Pons (tissue), 1 donor: ENCODE results near the gene ESYT1.

Experiments used
- DNase-seq: peaks from one replicate; pipeline ENCODE4 v3.0.0-alpha.2; 2016; ENCODE audit warnings: low spot score

Gene ESYT1

DNA sequence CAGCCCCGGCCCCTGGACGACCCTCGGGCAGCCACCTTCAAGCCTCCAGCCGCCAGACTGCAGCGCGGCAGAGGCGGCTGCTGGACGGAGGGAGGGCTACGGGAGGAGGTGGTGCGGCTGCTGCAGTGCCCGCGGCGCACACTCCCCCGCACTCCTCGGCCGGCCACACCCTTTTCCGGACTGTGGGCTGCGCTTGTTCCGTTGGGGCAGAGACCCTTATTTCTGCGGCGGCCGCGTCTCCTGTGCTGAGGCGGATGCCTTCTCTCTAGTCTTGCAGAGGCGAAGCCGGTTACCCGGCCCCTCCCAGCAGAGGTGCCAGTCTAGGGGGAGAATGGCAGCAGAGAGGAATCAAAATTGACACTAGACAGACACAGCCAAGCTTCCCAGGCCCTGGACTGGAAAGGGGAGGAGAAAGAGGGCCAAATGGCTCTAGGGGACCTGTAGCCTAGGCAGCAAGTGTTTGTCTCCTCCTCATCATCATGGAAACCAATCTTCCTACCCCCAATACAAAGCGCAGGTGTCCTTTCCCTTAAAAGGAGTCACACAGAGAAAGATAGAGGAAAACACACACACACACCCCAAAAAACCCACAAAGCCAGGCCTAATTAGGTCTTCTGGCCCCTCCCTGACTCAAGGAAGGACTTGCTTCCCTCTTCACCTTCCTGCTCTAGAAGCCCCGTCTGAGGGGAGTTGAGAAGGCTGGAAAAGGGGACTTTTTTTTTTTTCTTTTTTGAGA is 1.3 kb downstream of the ESYT1 start:
- DNase-seq, result no peak

DNA sequence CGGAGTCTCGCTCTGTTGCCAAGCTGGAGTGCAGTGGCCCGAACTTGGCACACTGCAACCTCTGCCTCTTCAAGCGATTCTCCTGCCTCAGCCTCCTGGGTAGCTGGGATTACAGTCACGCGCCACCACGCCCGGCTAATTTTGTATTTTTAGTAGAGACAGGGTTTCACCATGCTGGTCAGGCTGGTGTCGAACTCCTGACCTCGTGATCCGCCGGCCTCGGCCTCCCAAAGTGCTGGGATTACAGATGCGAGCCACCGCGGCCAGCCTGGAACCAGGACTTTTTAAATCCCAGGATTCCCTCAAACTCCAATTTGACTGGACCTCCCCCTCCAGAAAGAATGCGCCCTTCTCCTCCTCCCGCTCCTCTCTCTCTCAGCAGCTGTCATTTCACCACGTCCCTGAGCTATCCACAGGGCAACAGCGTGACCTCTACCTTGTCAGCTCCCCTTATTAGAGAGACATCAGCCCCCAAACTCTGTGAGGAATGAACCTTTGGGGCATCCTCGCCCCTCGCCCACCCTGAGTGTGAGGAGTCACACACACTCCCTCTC is 2.0 kb downstream of the ESYT1 start:
- no peak for DNase-seq

DNA sequence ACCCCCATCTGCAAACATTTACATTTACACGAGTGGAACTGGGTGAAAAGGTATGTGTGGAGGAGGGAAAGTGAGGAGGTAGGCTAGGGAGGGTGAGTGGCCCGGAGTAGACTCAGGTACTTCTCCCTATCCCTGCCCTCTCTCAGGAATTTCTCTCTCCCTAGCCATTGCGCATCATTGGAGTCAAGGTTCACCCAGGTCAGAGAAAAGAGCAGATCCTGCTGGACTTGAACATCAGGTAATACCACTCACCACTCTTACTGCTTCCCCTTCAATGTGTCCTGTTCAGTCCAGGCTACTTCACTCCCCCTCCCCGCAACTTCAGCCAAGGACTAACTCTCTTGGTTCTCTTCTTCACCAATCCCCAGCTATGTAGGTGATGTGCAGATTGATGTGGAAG is 2.8 kb downstream of the ESYT1 start:
- DNase-seq, result no peak

DNA sequence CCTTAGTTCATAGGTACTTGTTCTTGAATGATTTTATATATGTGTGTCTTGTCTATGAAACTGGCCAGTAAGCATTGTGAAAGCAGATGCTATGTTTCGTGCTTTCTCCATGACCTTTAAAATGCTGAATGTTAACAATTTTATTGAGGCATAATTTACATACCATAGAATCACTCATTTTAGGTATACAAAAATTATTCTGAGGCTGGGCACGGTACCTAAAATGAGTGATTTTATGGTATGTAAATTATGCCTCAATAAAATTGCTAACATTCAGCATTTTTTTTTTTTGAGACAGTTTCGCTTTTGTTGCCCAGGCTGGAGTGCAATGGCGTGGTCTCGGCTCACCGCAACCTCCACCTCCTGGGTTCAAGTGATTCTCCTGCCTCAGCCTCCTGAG is 6.8 kb downstream of the ESYT1 start:
- DNase-seq, result no peak

DNA sequence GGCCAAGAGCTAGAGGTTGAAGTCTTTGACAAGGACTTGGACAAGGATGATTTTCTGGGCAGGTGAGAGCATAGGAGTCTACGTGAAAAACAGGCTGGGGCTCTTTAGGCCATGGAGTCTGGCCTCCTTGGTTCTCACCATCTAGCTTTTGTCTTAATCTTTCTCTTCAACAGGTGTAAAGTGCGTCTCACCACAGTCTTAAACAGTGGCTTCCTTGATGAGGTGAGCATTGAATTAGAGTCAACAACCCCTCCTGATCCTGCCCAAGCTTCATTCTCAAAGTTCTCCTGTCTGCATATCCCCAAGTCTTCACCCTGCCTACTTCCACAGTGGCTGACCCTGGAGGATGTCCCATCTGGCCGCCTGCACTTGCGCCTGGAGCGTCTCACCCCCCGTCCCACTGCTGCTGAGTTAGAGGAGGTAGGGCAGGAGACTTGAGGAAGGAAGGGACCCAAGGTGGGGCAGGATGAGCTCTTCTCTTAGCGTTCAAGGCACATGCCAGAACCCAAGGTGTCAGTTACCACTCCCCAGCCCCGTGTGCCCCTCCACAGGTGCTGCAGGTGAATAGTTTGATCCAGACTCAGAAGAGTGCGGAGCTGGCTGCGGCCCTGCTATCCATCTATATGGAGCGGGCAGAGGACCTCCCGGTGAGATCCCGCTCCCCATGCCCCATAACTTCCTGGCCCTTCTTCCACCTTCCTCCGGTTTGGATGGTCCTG is 9.9 kb downstream of the ESYT1 start:
- DNase-seq, result no peak

GRCh38 chr12:56141946-56142784 is 14.1 kb downstream of the ESYT1 start:
- DNase-seq, result no peak

- no peak for DNase-seq
Measured at GRCh38 chr12:56143217-56143616, 15.2 kb downstream of the ESYT1 start.

GRCh38 chr12:56143870-56144269 is 15.8 kb downstream of the ESYT1 start:
- DNase-seq, result no peak

DNA sequence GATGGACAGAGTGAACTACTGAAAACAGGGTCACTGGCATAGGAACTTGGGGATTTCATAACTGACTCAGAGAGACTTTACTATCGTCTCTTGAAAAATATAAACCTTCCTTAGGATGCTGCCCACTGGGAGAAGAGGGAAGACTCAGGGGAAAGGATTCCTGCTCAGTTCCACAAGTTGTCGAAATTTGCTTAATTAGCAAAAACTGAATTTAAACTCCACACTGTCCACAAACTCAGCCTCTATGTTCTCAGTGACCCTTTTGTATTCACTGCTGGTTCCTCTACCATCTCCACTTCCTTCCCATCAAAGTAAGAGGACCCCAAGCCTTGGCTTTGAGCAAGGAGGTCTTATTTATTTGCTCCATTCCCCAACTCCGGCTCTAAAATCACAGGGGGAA is 17.1 kb downstream of the ESYT1 start:
- DNase-seq, result no peak

DNA sequence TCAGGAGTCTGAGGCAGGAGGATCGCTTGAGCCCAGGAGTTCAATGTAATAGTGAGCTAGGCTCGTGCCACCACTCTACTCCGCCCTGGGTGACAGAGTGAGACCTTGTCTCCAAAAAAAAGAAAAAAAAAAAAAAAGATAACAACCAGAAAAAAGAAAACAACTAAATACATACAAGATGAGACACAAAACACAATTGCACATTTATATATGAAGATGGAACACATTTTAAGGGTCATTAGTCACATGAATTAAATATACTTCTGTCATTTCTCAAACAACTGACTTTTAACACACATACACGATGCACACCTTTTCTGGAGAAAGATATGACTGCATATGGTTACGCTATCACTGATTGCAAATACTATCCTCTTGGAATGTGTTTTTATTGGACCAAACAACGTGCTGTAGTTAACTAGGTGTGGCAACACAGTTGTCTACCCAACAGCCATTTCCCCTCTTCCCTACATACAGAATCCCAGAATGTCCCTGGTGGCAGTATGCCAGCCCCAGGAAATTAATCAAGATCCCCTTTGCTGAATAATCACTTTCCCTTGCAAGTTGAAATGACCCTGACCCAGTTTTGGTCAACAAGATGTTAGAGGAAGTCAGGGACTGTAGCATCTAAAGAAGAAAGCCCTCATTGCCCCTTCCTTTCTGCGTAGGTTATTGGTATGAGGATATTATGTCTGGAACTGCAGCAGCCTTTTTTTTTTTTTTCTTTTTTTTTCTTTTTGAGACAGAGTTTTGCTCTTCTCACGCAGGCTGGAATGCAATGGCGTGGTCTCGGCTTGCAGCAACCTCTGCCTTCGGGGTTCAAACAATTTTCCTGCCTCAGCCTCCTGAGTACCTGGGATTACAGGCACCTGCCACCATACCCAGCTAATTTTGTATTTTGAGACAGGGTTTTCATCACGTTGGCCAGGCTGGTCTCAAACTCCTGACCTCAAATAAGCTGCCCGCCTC is 18.7 kb downstream of the ESYT1 start:
- no peak for DNase-seq

DNA sequence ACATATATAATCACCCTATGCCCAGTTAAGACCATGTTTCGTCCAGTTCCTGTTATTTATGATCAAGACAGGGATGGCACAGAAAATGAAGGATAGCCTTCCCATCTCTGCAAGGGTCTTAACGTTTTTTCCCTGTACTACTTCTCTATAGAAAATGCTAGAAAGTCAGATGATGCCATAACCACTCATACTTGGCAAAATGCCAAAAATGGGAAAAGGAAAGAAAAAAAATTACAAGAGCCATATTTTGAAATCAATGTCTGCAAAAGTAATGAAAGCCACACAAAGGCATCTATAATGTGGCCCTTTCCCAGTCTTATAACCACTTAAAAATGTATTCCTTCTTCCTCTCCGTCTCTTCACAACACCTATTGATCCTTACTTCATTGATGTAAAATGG is 22.5 kb downstream of the ESYT1 start:
- DNase-seq, result no peak

- no peak for DNase-seq
Measured at GRCh38 chr12:56151672-56152131, 23.6 kb downstream of the ESYT1 start.

- DNase-seq, result peak; percentile 82
Measured at GRCh38 chr12:56152132-56152755, 24.2 kb downstream of the ESYT1 start, which contains the start of gene MYL6B. Gene MYL6B (plus strand): TSS chr12:56152587. CDS start chr12:56153919, 1,332 bp downstream.

DNA sequence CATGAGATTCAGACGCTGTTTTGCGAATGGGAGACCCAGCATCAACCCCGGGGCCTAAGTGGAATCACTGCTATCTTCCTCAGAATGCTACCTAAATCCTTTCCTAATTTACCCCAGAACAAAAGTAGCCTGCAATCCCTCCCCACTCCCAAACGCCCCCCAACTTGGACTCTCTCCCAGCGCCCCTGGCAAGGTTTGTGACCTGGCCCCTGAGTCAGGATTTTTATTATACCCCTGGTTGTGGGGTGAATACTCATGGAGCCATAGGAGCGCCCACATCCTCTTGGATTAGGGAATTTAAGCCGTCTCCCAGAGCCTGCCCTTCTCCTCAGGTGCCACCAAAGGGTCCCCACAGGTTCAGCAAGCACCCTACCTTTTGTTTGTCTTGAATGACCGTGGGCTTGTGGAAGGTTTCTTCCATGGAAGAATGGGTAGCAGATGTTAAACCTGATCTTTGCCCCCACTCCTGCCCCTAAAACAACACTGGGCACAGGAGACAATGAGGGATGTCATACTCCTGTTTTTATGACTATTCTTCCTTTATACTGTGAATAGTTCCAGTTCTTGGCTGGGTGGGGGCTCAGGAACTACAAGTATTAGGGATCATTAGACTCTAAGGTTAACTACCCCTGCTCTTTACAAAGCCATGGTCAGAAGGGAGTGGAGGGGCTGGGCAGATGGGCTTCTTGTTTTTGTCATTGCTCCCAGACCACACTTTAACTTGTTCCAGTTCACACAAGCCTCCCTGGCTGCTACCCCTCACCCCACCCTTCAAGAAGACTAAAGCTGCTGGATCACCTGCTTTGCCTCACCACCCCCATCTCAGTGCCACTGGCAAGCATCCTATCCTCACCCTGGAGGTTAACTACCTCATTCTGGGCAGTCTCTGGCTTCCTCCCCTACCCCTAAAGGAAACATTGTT is 24.9 kb downstream of the ESYT1 start:
- DNase-seq, result no peak

DNA sequence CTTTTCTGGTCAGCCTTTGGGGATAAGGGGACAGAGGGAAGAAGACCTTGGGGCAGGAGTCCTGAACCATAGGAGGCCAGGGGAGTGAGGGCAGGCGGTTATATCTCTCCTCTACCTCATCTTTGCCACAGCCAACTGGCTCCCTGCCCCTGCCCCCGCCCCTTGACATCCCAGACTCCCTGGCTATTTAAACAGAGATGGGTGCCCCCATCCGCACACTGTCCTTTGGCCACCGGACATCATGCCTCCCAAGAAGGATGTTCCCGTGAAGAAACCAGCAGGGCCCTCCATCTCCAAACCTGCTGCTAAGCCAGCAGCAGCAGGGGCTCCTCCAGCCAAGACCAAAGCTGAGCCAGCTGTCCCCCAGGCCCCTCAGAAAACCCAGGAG is 25.6 kb downstream of the ESYT1 start:
- no peak for DNase-seq

- no peak for DNase-seq
Measured at GRCh38 chr12:56154246-56154771, 26.2 kb downstream of the ESYT1 start.

DNA sequence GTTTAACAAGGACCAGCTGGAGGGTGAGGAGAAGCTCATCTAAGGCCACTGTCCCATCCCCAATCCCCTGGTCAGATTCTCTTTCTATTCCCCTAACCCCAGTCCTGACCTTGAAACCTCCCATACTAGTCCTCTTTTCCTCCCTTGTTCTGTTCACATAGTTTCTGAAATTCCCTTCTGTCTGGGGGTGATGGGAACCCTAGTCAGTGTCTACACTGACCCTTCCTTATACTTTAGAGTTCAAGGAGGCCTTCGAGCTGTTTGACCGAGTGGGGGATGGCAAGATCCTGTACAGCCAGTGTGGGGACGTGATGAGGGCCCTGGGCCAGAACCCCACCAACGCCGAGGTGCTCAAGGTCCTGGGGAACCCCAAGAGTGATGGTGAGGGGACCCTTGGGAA is 26.8 kb downstream of the ESYT1 start:
- no peak for DNase-seq

DNA sequence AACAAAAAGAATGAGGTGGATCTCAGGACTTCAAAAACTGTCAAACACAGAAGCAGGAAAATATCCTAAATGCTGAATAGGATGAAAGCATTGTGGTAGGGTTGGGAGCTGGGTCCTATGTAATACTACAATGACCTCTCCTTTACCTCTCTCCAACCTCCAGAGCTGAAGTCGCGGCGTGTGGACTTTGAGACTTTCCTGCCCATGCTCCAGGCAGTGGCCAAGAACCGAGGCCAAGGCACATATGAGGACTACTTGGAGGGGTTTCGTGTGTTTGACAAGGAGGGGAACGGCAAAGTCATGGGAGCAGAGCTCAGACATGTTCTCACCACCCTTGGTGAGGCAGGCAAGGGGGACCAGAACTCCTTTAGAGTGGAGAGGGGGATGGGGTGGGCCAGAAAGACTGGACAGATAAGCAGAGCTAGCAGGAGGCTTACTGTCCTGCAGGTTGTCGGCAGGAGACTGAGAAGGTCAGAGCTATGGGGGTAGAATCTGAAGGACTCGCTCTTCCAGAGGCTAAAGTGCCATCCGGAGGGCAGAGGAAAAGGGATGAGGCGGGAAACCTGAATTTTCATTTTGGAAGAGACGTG is 27.3 kb downstream of the ESYT1 start:
- no peak for DNase-seq
